GM23338 (cell line): ENCODE measurements around the gene FCHSD1.

Experiments used
- CREB1 ChIP-seq: fragments of 250-450 bp; sonication (Bioruptor Pico); IDR thresholded peaks from 2 replicates; pipeline ENCODE4 v1.5.0; 2020; ENCODE audit warnings: low read depth, mild to moderate bottlenecking, moderate library complexity
- CTCF ChIP-seq, 2 experiments: fragments of 200-600 bp in 1 of 2; sonication (generic) in 1 of 2; conservative IDR thresholded peaks; 2 replicates each; pipeline versions ENCODE4 v1.5.1 to v1.6.1; 2016 to 2017; ENCODE audit warnings: antibody characterized with exemption in 2 of 2, low read depth in 2 of 2, mild to moderate bottlenecking in 2 of 2, moderate library complexity in 1 of 2
- ETS1 ChIP-seq: IDR thresholded peaks from 2 replicates; pipeline ENCODE4 v1.6.1; 2016; ENCODE audit warnings: antibody characterized with exemption
- EZH2 ChIP-seq: fragments of 200-600 bp; sonication (generic); IDR thresholded peaks from one replicate; pipeline ENCODE4 v1.8.0; 2017; ENCODE audit warnings: antibody characterized with exemption, mild to moderate bottlenecking, low read depth; ENCODE audit not compliant: unreplicated experiment
- EZH2phosphoT487 ChIP-seq: fragments of 200-600 bp; sonication (generic); IDR thresholded peaks from one replicate; pipeline ENCODE4 v1.8.1; 2018; ENCODE audit warnings: antibody characterized with exemption; ENCODE audit not compliant: unreplicated experiment
- JUNB ChIP-seq: IDR thresholded peaks from one replicate; pipeline ENCODE4 v1.6.1; 2016; ENCODE audit warnings: antibody characterized with exemption; ENCODE audit not compliant: unreplicated experiment
- POLR2AphosphoS5 ChIP-seq: IDR thresholded peaks from 2 replicates; pipeline ENCODE4 v1.6.1; 2016; ENCODE audit warnings: antibody characterized with exemption, low read depth
- REST ChIP-seq: IDR thresholded peaks from one replicate; pipeline ENCODE4 v1.6.1; 2018; ENCODE audit warnings: antibody characterized with exemption; ENCODE audit not compliant: unreplicated experiment
- ZNF462 ChIP-seq: fragments of 250-450 bp; sonication (Bioruptor Pico); IDR thresholded peaks from 2 replicates; pipeline ENCODE4 v1.5.0; 2020; ENCODE audit warnings: mild to moderate bottlenecking, moderate library complexity

- TF ChIP-seq EZH2 = no peak
- TF ChIP-seq JUNB = no peak
- TF ChIP-seq CTCF (conservative IDR thresholded peaks at IDR 0.05; ENCODE audit: low read depth in 2 of 2) = no peak
- no peak for TF ChIP-seq CREB1 (CRISPR knock-in tag)
- TF ChIP-seq POLR2AphosphoS5 = no peak
- TF ChIP-seq REST = no peak
- TF ChIP-seq ETS1 = no peak
- no peak for TF ChIP-seq EZH2phosphoT487
- TF ChIP-seq ZNF462 = no peak
Measured at GRCh38 chr5:141638771-141639170, 12.4 kb downstream of the FCHSD1 start.
